ENCODE data around the gene KCNIP1.

DNA sequence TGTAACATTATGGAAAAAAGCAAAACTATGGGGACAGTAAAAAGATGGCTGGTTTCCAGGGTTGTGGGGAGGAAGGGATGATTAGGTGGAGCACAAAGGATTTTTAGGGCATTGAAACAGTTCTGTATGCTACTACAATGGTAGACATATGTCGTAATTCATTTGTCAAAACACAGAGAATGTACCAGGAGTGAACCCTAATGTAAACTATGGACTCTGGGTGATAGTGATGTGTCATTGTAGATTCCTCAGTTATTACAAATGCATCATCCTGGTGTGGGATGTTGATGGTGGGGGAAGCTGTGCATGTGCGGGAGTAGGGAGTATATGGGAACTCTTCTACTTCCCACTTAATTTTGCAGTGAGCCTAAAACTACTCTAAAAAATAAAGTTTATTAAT, 144.7 kb downstream of the KCNIP1 start:
- TF ChIP-seq, protein P1, sequence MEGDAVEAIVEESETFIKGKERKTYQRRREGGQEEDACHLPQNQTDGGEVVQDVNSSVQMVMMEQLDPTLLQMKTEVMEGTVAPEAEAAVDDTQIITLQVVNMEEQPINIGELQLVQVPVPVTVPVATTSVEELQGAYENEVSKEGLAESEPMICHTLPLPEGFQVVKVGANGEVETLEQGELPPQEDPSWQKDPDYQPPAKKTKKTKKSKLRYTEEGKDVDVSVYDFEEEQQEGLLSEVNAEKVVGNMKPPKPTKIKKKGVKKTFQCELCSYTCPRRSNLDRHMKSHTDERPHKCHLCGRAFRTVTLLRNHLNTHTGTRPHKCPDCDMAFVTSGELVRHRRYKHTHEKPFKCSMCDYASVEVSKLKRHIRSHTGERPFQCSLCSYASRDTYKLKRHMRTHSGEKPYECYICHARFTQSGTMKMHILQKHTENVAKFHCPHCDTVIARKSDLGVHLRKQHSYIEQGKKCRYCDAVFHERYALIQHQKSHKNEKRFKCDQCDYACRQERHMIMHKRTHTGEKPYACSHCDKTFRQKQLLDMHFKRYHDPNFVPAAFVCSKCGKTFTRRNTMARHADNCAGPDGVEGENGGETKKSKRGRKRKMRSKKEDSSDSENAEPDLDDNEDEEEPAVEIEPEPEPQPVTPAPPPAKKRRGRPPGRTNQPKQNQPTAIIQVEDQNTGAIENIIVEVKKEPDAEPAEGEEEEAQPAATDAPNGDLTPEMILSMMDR (IDR thresholded peaks at IDR 0.05) = no peak
- TF ChIP-seq POLR2A (IDR thresholded peaks at IDR 0.05) = no peak

All from esophagus squamous epithelium (tissue), 4 donors.